Colonic mucosa (tissue), 4 donors: ENCODE measurements around the gene ST3GAL3. TPM values are rescaled to one million over a fixed set of nuclear protein-coding genes. Genes with fewer than 3 reads are reported as not detected.
"Not testable (repeated sequence)": the region's sequence is repeated elsewhere in the genome, so short reads cannot be mapped to it uniquely, and the experiment has no call there.

Source experiments
- DNase-seq: peaks from one replicate; pipeline ENCODE4 v3.0.0-alpha.2; 2020
- H3K27ac ChIP-seq: fragments of 200-600 bp; one replicate; pipeline ENCODE4 v1.8.0; 2021
- H3K27me3 ChIP-seq: fragments of 200-600 bp; one replicate; pipeline ENCODE4 v1.8.0; 2021
- H3K36me3 ChIP-seq: fragments of 200-600 bp; one replicate; pipeline ENCODE4 v1.8.0; 2021
- H3K4me1 ChIP-seq: fragments of 200-600 bp; one replicate; pipeline ENCODE4 v1.8.0; 2021; ENCODE audit warnings: mild to moderate bottlenecking
- H3K4me3 ChIP-seq: fragments of 200-600 bp; one replicate; pipeline ENCODE4 v1.8.0; 2021
- H3K9ac ChIP-seq, 2 donors: one replicate each; pipeline ENCODE4 v1.7.0; 2013; ENCODE audit warnings: control low read depth in 2 of 2, low read depth in 2 of 2, low read length in 2 of 2
- H3K9me3 ChIP-seq: fragments of 200-600 bp; one replicate; pipeline ENCODE4 v1.8.0; 2021
- intact Hi-C: fragments of 100-400 bp; cut with DNase I; formaldehyde crosslinking; loops from one replicate; pipeline ENCODE4 v1.14.1; 2022
- total RNA-seq, 2 donors: library from RNA; stranded (reverse); fragmentation: NEBNext Ultra II Directional in 1 of 2; extraction: Animal tissue kit (Norgen Biotek cat#: 25700) in 1 of 2; gene quantifications; one replicate each; pipeline ENCODE4 v1.2.1, GENCODE V29; 2021
- TF ChIP-seq, protein P1 (sequence below): fragments of 200-600 bp; IDR thresholded peaks from one replicate; pipeline ENCODE4 v1.8.0; 2022; ENCODE audit warnings: antibody characterized with exemption, mild to moderate bottlenecking
- donor health status: healthy.
- donor health status: DM: no; HTN: no; CAD: no.
- donor health status: DM: no; HTN: no; CAD: no.

The ST3GAL3 gene
- total RNA-seq, 2 donors from 2014 or later, result 5.1 to 6.0 TPM

- no peaks in the 10 kb centered on the region for H3K9me3 ChIP-seq
- DNase-seq, result no peak
- H3K9ac ChIP-seq, result peak overlapping the region; percentile 70 to 73
- H3K27ac ChIP-seq, result peak overlapping the region; percentile 52
- H3K4me3 ChIP-seq, result peak overlapping the region; percentile 87
- H3K4me1 ChIP-seq, result no peaks in the 10 kb centered on the region
- no peaks in the 10 kb centered on the region for H3K27me3 ChIP-seq
- no peaks in the 10 kb centered on the region for H3K36me3 ChIP-seq
- TF ChIP-seq, protein P1, sequence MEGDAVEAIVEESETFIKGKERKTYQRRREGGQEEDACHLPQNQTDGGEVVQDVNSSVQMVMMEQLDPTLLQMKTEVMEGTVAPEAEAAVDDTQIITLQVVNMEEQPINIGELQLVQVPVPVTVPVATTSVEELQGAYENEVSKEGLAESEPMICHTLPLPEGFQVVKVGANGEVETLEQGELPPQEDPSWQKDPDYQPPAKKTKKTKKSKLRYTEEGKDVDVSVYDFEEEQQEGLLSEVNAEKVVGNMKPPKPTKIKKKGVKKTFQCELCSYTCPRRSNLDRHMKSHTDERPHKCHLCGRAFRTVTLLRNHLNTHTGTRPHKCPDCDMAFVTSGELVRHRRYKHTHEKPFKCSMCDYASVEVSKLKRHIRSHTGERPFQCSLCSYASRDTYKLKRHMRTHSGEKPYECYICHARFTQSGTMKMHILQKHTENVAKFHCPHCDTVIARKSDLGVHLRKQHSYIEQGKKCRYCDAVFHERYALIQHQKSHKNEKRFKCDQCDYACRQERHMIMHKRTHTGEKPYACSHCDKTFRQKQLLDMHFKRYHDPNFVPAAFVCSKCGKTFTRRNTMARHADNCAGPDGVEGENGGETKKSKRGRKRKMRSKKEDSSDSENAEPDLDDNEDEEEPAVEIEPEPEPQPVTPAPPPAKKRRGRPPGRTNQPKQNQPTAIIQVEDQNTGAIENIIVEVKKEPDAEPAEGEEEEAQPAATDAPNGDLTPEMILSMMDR, result no peak
- intact Hi-C loops, result no loop called here
Observed at GRCh38 chr1:43708002-43708410, 670 bp downstream of the ST3GAL3 start.

- no peaks in the 10 kb centered on the region for H3K27me3 ChIP-seq
- H3K9me3 ChIP-seq, result no peaks in the 10 kb centered on the region
- H3K9ac ChIP-seq, result no peak overlapping the region
- H3K36me3 ChIP-seq, result no peaks in the 10 kb centered on the region
- no peak overlapping the region for H3K4me3 ChIP-seq
- DNase-seq, result no peak
- TF ChIP-seq, protein P1, result no peak
- H3K27ac ChIP-seq, result no peak overlapping the region
- intact Hi-C loops, result loop anchor here (5.0 kb wide), 1 partner anchor 226 kb away; no protein-coding TSS in a partner anchor
- H3K4me1 ChIP-seq, result no peaks in the 10 kb centered on the region
Observed at GRCh38 chr1:43711049-43711448, 3.7 kb downstream of the ST3GAL3 start.

DNA sequence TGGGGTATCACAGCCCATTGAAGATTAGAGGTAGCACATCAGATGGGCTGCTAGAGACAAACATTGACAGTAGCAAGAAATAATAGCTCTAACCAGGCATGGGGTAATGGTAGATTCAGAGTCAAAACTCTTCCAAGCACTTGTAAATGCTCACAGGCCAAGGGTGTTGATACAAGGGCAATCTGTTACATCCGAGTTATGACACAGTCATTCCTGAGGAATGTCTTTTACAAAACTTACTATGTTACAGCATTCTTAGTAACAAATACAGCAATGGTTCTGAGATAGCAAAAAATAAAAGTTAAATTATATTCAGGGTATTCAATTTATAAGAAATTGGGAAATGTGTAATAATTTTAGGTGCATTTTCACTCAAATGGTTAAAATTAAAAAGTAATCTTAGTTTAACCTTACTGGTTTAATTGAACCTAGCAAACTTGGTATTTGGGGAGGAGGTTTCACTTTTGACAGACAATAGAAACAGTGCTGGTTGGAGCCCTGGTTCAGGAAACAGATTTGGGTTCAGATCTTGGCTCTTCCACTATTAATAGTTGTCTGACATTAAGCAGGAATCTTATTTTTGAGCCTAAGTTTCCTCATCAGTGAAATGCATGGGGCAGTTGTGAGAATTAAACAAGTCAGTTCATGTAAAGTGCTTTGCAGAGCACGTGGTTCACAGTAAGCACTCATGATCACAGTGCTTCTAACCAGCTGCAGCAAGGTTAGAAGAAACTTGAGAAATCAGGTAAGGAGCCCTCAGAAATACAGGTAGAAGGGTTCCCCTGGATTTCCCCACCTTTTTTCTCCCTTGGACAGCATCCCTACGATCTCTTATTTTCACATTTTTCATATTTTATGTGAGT lies 4.4 kb downstream of the ST3GAL3 start:
- no peaks in the 10 kb centered on the region for H3K27me3 ChIP-seq
- H3K9ac ChIP-seq, result no peak overlapping the region
- no peaks in the 10 kb centered on the region for H3K4me1 ChIP-seq
- no peak overlapping the region for H3K27ac ChIP-seq
- no peaks in the 10 kb centered on the region for H3K9me3 ChIP-seq
- TF ChIP-seq, protein P1, result no peak
- no peak overlapping the region for H3K4me3 ChIP-seq
- DNase-seq, result no peak
- intact Hi-C loops, result loop anchor here (5.0 kb wide), 1 partner anchor 226 kb away; no protein-coding TSS in a partner anchor
- H3K36me3 ChIP-seq, result no peaks in the 10 kb centered on the region

GRCh38 chr1:43716559-43717281 lies 9.4 kb downstream of the ST3GAL3 start:
- intact Hi-C loops, result no loop called here
- TF ChIP-seq, protein P1, result no peak
- DNase-seq, result no peak
- H3K27me3 ChIP-seq, result no peaks in the 10 kb centered on the region
- no peaks in the 10 kb centered on the region for H3K4me1 ChIP-seq
- no peaks in the 10 kb centered on the region for H3K9me3 ChIP-seq
- H3K4me3 ChIP-seq, result no peak overlapping the region
- no peaks in the 10 kb centered on the region for H3K36me3 ChIP-seq
- H3K9ac ChIP-seq, result no peak overlapping the region
- H3K27ac ChIP-seq, result no peak overlapping the region

GRCh38 chr1:43719063-43719462 lies 11.7 kb downstream of the ST3GAL3 start:
- Histone ChIP-seq H3K9ac (no peak overlapping the region), H3K36me3 (no peaks in the 10 kb centered on the region), H3K4me1 (no peaks in the 10 kb centered on the region), H3K9me3 (no peaks in the 10 kb centered on the region), H3K27ac (no peak overlapping the region), H3K27me3 (no peaks in the 10 kb centered on the region), H3K4me3 (no peak overlapping the region)
- no peak for DNase-seq
- TF ChIP-seq, protein P1, result no peak
- intact Hi-C loops, result no loop called here

DNA sequence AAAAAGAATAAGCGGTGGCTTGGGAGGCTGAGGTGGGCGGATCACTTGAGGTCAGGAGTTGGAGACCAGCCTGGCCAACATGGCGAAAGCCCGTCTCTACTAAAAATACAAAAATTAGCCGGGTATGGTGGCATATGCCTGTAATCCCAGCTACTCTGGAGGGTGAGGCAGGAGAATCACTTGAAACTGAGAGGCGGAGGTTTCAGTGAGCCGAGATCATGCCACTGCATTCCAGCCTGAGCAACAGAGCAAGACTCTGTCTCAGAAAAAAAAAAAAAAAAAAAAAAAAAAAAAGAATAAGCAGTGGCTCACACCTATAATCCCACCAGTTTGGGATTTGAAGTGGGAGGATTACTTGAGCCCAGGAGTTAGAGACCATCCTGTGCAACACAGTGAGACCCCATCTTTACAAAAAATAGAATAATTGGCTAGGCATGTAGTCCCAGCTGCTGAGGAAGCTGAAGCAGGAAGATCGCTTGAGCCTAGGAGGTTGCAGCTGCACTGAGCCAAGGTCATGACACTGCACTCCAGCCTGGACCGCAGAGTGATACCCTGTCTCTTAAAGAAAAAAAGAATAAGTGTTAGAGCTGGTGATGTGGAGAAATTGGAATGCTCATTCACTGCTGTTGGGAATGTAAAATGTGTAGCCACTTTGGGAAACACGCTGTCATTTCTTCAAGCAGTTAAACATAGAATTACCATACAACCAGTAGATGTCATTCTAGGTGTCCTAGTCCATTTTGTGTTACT lies 12.5 kb downstream of the ST3GAL3 start:
- H3K27ac ChIP-seq, H3K9ac ChIP-seq, H3K4me3 ChIP-seq, DNase-seq, H3K9me3 ChIP-seq, H3K27me3 ChIP-seq, H3K4me1 ChIP-seq, intact Hi-C loops, H3K36me3 ChIP-seq: not testable (repeated sequence)
